HuH-7.5 (cell line): Measurements from ENCODE around the gene MAPKAPK3.
"Not testable (repeated sequence)": the region's sequence is repeated elsewhere in the genome, so short reads cannot be mapped to it uniquely, and the experiment has no call there.

Experiments used
- DNase-seq: peaks from one replicate; pipeline ENCODE4 v3.0.0; 2011; ENCODE audit warnings: low spot score

The MAPKAPK3 gene

GRCh38 chr3:50656417-50657195 lies 39.7 kb downstream of the MAPKAPK3 start:
- DNase-seq, result no peak

- no peak for DNase-seq
Measured at GRCh38 chr3:50657407-50657806, 40.5 kb downstream of the MAPKAPK3 start.

GRCh38 chr3:50657816-50658215 lies 40.9 kb downstream of the MAPKAPK3 start:
- DNase-seq, result no peak

- no peak for DNase-seq
Measured at GRCh38 chr3:50658416-50658815, 41.5 kb downstream of the MAPKAPK3 start.

- no peak for DNase-seq
Measured at GRCh38 chr3:50658831-50659230, 41.9 kb downstream of the MAPKAPK3 start.

GRCh38 chr3:50660386-50660785 lies 43.4 kb downstream of the MAPKAPK3 start:
- no peak for DNase-seq

- no peak for DNase-seq
Measured at GRCh38 chr3:50661321-50661837, 44.4 kb downstream of the MAPKAPK3 start.

- DNase-seq, result no peak
Measured at GRCh38 chr3:50662408-50662807, 45.5 kb downstream of the MAPKAPK3 start.

- DNase-seq, result no peak
Measured at GRCh38 chr3:50665081-50665840, 48.3 kb downstream of the MAPKAPK3 start.

GRCh38 chr3:50665841-50666115 lies 48.8 kb downstream of the MAPKAPK3 start:
- DNase-seq, result not testable (repeated sequence)

GRCh38 chr3:50666837-50667236 lies 49.9 kb downstream of the MAPKAPK3 start:
- DNase-seq, result no peak

GRCh38 chr3:50671331-50671730 lies 54.4 kb downstream of the MAPKAPK3 start:
- DNase-seq, result no peak

GRCh38 chr3:50672656-50673055 lies 55.7 kb downstream of the MAPKAPK3 start:
- no peak for DNase-seq

GRCh38 chr3:50673931-50674330 lies 57.0 kb downstream of the MAPKAPK3 start:
- DNase-seq, result no peak

GRCh38 chr3:50674349-50675178 lies 57.6 kb downstream of the MAPKAPK3 start, which contains the start of gene DOCK3:
DOCK3 (plus strand) TSS chr3:50674927; CDS start chr3:50675264, 337 bp downstream.
- peak; percentile 64 for DNase-seq

GRCh38 chr3:50675179-50676030 lies 58.5 kb downstream of the MAPKAPK3 start:
- DNase-seq, result no peak

GRCh38 chr3:50676031-50676705 lies 59.2 kb downstream of the MAPKAPK3 start:
- no peak for DNase-seq

- no peak for DNase-seq
Measured at GRCh38 chr3:50687127-50687751, 70.3 kb downstream of the MAPKAPK3 start.

- DNase-seq, result no peak
Measured at GRCh38 chr3:50687916-50688315, 71.0 kb downstream of the MAPKAPK3 start.

- not testable (repeated sequence) for DNase-seq
Measured at GRCh38 chr3:50688602-50689001, 71.7 kb downstream of the MAPKAPK3 start.
